ENCODE measurements around the gene IKZF1. TPM values are rescaled to one million over a fixed set of nuclear protein-coding genes. Genes with fewer than 3 reads are reported as not detected.

Gene IKZF1
- total and polyA plus RNA-seq, 2 of the 4 experiments (the other 2 are of a cell fraction), result not detected

- BruUV-seq (replicated peaks), result no TSS peak
- H3K14ac ChIP-seq (replicated peaks; ENCODE audit: low read depth, low read length), result no peak overlapping the region
- in situ Hi-C loops (cut with MboI; ENCODE audit: low sequenced_read_pairs), result no loop called here
- no peak overlapping the region for H2AK5ac ChIP-seq (ENCODE audit: low read depth, low read length)
- ChIA-PET CTCF (interaction anchor here (1.2 kb wide), 1 partner anchor 19 kb away, joined by 3 read pairs; no protein-coding TSS in a partner anchor), POLR2A (ENCODE audit: unreplicated experiment) (no interaction called here)
- intact Hi-C loops (cut with micrococcal nuclease), result no loop called here
- H4K5ac ChIP-seq (ENCODE audit: low read depth, low read length), result no peak overlapping the region
- H3K9ac ChIP-seq (ENCODE audit: low read depth, low read length), result no peak overlapping the region
- H2BK5ac ChIP-seq (ENCODE audit: low read depth, low read length, poor library complexity, severe bottlenecking), result no peak overlapping the region
- H2BK20ac ChIP-seq (ENCODE audit: low read depth, low read length), result no peak overlapping the region
- no peaks in the 10 kb centered on the region for H3K36me3 ChIP-seq (ENCODE audit: control insufficient read depth, insufficient read depth, low read length)
- no peak overlapping the region for H2AK9ac ChIP-seq (replicated peaks; ENCODE audit: low read depth, low read length, poor library complexity)
- no peaks in the 10 kb centered on the region for H3K9me1 ChIP-seq (ENCODE audit: insufficient read depth, low read length)
- DNase-seq (no peak), ATAC-seq (ENCODE audit: low read depth) (no peak)
- no peak overlapping the region for H2BK15ac ChIP-seq (ENCODE audit: low read depth, low read length)
- no peak overlapping the region for H3K4me2 ChIP-seq (ENCODE audit: low read depth, low read length)
- H3K18ac ChIP-seq (ENCODE audit: low read depth, low read length), result no peak overlapping the region
- H2AFZ ChIP-seq (replicated peaks; ENCODE audit: low read length, poor library complexity), result no peak overlapping the region
- no peak overlapping the region for H3K4ac ChIP-seq (ENCODE audit: low read depth, low read length)
- no peak overlapping the region for H4K8ac ChIP-seq (ENCODE audit: low read depth in 2 of 2, low read length in 2 of 2)
- dilution Hi-C loops (cut with HindIII; ENCODE audit: low sequenced_read_pairs, unreplicated experiment), result no loop called here
- H3K4me1 ChIP-seq (ENCODE audit: control insufficient read depth, insufficient read depth, low read length), result no peaks in the 10 kb centered on the region
- no peak overlapping the region for H3K4me3 ChIP-seq (ENCODE audit: insufficient read depth, low read depth, low read length)
- H3K9me3 ChIP-seq (ENCODE audit: control insufficient read depth, insufficient read depth, low read length), result no peaks in the 10 kb centered on the region
- H3K79me1 ChIP-seq (ENCODE audit: low read depth in 1 of 2, low read length in 2 of 2), result no peaks in the 10 kb centered on the region
- H3K27ac ChIP-seq (ENCODE audit: insufficient read depth, low read length), result no peak overlapping the region
- H4K20me1 ChIP-seq (ENCODE audit: insufficient read depth, low read length), result no peaks in the 10 kb centered on the region
- no CpG with 5 or more reads among the region's 4 CpGs for WGBS, 2 experiments (ENCODE audit: extremely low coverage in 2 of 2, insufficient read length in 1 of 2)
- H4K91ac ChIP-seq (ENCODE audit: insufficient read depth, low read depth, low read length), result no peak overlapping the region
- no peak overlapping the region for H3K56ac ChIP-seq (ENCODE audit: extremely low read depth, insufficient read depth, low read length)
- H2BK120ac ChIP-seq (ENCODE audit: low read depth, low read length), result no peak overlapping the region
- TF ChIP-seq MAZ (IDR thresholded peaks at IDR 0.05; ENCODE audit: borderline replicate concordance, low read depth, low read length) (no peak), FOS (IDR thresholded peaks at IDR 0.05; ENCODE audit: low read depth, low read length) (no peak), POLR2A (IDR thresholded peaks at IDR 0.05; ENCODE audit: low read depth, low read length) (no peak), SMC3 (IDR thresholded peaks at IDR 0.05; ENCODE audit: low read depth, low read length) (no peak), CEBPB (IDR thresholded peaks at IDR 0.05; ENCODE audit: low read depth, low read length) (no peak)
- TF ChIP-seq, protein P1, sequence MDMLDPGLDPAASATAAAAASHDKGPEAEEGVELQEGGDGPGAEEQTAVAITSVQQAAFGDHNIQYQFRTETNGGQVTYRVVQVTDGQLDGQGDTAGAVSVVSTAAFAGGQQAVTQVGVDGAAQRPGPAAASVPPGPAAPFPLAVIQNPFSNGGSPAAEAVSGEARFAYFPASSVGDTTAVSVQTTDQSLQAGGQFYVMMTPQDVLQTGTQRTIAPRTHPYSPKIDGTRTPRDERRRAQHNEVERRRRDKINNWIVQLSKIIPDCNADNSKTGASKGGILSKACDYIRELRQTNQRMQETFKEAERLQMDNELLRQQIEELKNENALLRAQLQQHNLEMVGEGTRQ (IDR thresholded peaks at IDR 0.05; ENCODE audit: low read depth, low read length), result no peak
- no peaks in the 10 kb centered on the region; the same call in none of the 2 replicates for H3K27me3 ChIP-seq (ENCODE audit: control insufficient read depth, insufficient read depth, low read length)
- H3K23ac ChIP-seq (ENCODE audit: low read depth, low read length), result no peak overlapping the region
These were observed 119.3 kb downstream of the IKZF1 start for GRCh38 chr7:50423860-50424259.
